ENCODE results near the gene AK1. TPM values are rescaled to one million over a fixed set of nuclear protein-coding genes. Genes with fewer than 3 reads are reported as not detected.

Gene AK1
- total and polyA plus RNA-seq, 2 of the 13 experiments (the other 11 are each of a cell fraction or from before 2014, with no cell fraction given), result 19.1 to 32.8 TPM

DNA sequence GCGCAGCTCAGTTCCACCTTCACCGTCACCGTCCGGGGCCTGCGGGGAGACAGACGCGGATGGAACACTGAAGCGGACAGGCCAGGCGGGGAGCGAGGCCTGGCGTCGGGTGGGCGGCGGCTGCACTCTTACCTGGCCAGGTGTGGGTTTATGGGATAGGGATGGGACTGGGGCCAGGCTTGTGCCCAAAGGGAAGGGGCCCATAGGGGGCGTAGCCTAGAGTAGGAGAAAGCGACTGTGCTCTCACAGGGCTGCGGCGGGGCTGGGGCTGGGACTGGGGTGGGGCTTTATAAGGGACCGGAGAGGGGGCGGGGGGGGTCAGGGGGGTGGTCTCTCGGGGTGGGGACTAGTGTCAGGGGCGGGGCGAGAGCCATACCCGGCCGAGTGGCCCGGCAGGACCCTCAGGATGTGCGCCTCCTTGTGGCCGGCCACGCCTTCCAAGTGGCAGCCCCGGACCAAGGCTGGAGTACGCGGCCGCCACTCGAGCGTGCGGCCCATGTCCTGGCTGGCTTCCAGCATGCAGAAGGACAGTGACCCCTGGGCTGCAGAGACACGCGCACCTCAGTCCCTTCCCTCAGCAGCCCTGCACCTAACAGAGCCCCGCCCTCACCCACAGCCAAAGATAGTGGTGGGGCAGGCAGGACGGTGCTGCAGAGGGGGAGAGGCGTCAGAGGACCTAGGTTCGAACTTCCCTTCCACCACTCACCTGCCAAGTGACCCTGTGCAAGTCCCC lies 52.0 kb downstream of the AK1 start (continued):
- TF ChIP-seq ZNF597 (CRISPR knock-in tag; IDR thresholded peaks at IDR 0.05) (no peak), ZNF138 (CRISPR knock-in tag; IDR thresholded peaks at IDR 0.05; ENCODE audit: low read depth) (no peak), HINFP (CRISPR knock-in tag; IDR thresholded peaks at IDR 0.05; ENCODE audit: low read depth) (no peak; the same call in 1 of the 2 replicates), DPF2 (CRISPR knock-in tag; IDR thresholded peaks at IDR 0.05; ENCODE audit: borderline replicate concordance, low read depth) (no peak), KLF15 (CRISPR knock-in tag; IDR thresholded peaks at IDR 0.05; ENCODE audit: borderline replicate concordance) (no peak), CERS6 (CRISPR knock-in tag; IDR thresholded peaks at IDR 0.05) (no peak), XRCC5 (optimal IDR thresholded peaks at IDR 0.05; ENCODE audit: low read length) (peak; percentile 54), TOPORS (CRISPR knock-in tag; IDR thresholded peaks at IDR 0.05) (no peak), MBNL3 (CRISPR knock-in tag; conservative IDR thresholded peaks at IDR 0.05) (no peak), ZMAT3 (CRISPR knock-in tag; conservative IDR thresholded peaks at IDR 0.05) (no peak), KDM5B (CRISPR knock-in tag; IDR thresholded peaks at IDR 0.05; ENCODE audit: borderline replicate concordance) (no peak), ETS1 (CRISPR knock-in tag; IDR thresholded peaks at IDR 0.05) (no peak), PLSCR1 (CRISPR knock-in tag; IDR thresholded peaks at IDR 0.05; ENCODE audit: borderline replicate concordance) (no peak), MED13 (CRISPR knock-in tag; IDR thresholded peaks at IDR 0.05) (no peak), ZBTB26 (CRISPR knock-in tag; IDR thresholded peaks at IDR 0.05; ENCODE audit: borderline replicate concordance) (peak; percentile 46; the same call in 1 of the 2 replicates), ATM (IDR thresholded peaks at IDR 0.05; ENCODE audit: borderline replicate concordance) (no peak), CHD2 (IDR thresholded peaks at IDR 0.05; ENCODE audit: low read depth, low read length) (no peak), NAIF1 (CRISPR knock-in tag; IDR thresholded peaks at IDR 0.05; ENCODE audit: borderline replicate concordance) (no peak), MEIS2 (CRISPR knock-in tag; IDR thresholded peaks at IDR 0.05) (peak; percentile 52; the same call in 1 of the 2 replicates), ZMYM3 (CRISPR knock-in tag; IDR thresholded peaks at IDR 0.05) (peak; percentile 73; the same call in 1 of the 2 replicates), TFE3 (CRISPR knock-in tag; IDR thresholded peaks at IDR 0.05) (0 out of 2 replicates have a peak, but pooled peaks have one; percentile 26)

Data from HepG2 (cell line).